UCSD-AML1 (cell line): ENCODE measurements around the gene PHF2.

Source experiments
- DNase-seq: peaks from one replicate; lab custom pipeline; 2025; ENCODE audit not compliant: unreplicated experiment; lab: John Stamatoyannopoulos, UW

Gene PHF2

GRCh38 chr9:93649610-93650261, 73.4 kb downstream of the PHF2 start:
- DNase-seq, result no peak

GRCh38 chr9:93650448-93650847, 74.1 kb downstream of the PHF2 start:
- no peak for DNase-seq

- DNase-seq, result no peak
Observed at GRCh38 chr9:93651521-93651950, 75.2 kb downstream of the PHF2 start.

GRCh38 chr9:93652604-93653592, 76.5 kb downstream of the PHF2 start:
- DNase-seq, result no peak

GRCh38 chr9:93653760-93654159, 77.4 kb downstream of the PHF2 start:
- no peak for DNase-seq

- DNase-seq, result no peak
Observed at GRCh38 chr9:93654351-93654961, 78.1 kb downstream of the PHF2 start.

GRCh38 chr9:93655621-93656425, 79.4 kb downstream of the PHF2 start:
- no peak for DNase-seq

GRCh38 chr9:93656426-93657239, 80.2 kb downstream of the PHF2 start:
- no peak for DNase-seq

- no peak for DNase-seq
Observed at GRCh38 chr9:93657331-93658111, 81.1 kb downstream of the PHF2 start.

GRCh38 chr9:93658184-93658925, 82.0 kb downstream of the PHF2 start:
- no peak for DNase-seq

GRCh38 chr9:93659044-93659836, 82.9 kb downstream of the PHF2 start:
- DNase-seq, result no peak

- DNase-seq, result no peak
Observed at GRCh38 chr9:93659837-93660177, 83.4 kb downstream of the PHF2 start.

- DNase-seq, result no peak
Observed at GRCh38 chr9:93660352-93661046, 84.1 kb downstream of the PHF2 start.

GRCh38 chr9:93661591-93661990, 85.2 kb downstream of the PHF2 start:
- DNase-seq, result no peak

GRCh38 chr9:93662016-93662638, 85.7 kb downstream of the PHF2 start:
- no peak for DNase-seq

- DNase-seq, result no peak
Observed at GRCh38 chr9:93662952-93663572, 86.7 kb downstream of the PHF2 start.
